NB4 (cell line): ENCODE results near the gene NMD3.

Experiments
- CTCF ChIP-seq: IDR thresholded peaks from one replicate; pipeline ENCODE4 v1.5.1; 2012; ENCODE audit warnings: low read depth, low read length
- MAX ChIP-seq: IDR thresholded peaks from 2 replicates; pipeline ENCODE4 v1.6.1; 2011; ENCODE audit warnings: low read depth, low read length

- no peak for TF ChIP-seq MAX
- TF ChIP-seq CTCF: no peak
Observed at GRCh38 chr3:161199926-161200325, 21.2 kb upstream of the NMD3 start.
